Endothelial cell (in vitro differentiated cells): ENCODE results near the gene SIRPD. TPM values are rescaled to one million over a fixed set of nuclear protein-coding genes. Genes with fewer than 3 reads are reported as not detected.

Source experiments
- DNase-seq: peaks from one replicate; pipeline ENCODE4 v3.0.0; 2021; ENCODE audit warnings: low spot score
- H3K27ac Mint-ChIP-seq: one replicate; pipeline ENCODE4 v1.8.0; 2021; ENCODE audit warnings: mixed read lengths, inconsistent platforms; ENCODE audit not compliant: unreplicated experiment
- H3K27me3 Mint-ChIP-seq: one replicate; pipeline ENCODE4 v1.8.0; 2021; ENCODE audit warnings: mild to moderate bottlenecking, moderate library complexity, mixed read lengths, inconsistent platforms; ENCODE audit not compliant: unreplicated experiment
- H3K36me3 Mint-ChIP-seq: one replicate; pipeline ENCODE4 v1.8.0; 2021; ENCODE audit warnings: mild to moderate bottlenecking, low read depth, mixed read lengths, inconsistent platforms; ENCODE audit not compliant: unreplicated experiment
- H3K4me1 Mint-ChIP-seq: one replicate; pipeline ENCODE4 v1.8.0; 2021; ENCODE audit warnings: mild to moderate bottlenecking, mixed read lengths, inconsistent platforms; ENCODE audit not compliant: unreplicated experiment
- H3K4me3 Mint-ChIP-seq: one replicate; pipeline ENCODE4 v1.8.0; 2021; ENCODE audit warnings: mild to moderate bottlenecking, mixed read lengths, inconsistent platforms; ENCODE audit not compliant: unreplicated experiment
- H3K9me3 Mint-ChIP-seq: one replicate; pipeline ENCODE4 v1.8.0; 2021; ENCODE audit warnings: mixed read lengths, inconsistent platforms; ENCODE audit not compliant: unreplicated experiment
- total RNA-seq: library from RNA; stranded (reverse); fragmentation: NEBNext Ultra II Directional; extraction: Animal tissue kit (Norgen Biotek cat#: 25700); gene quantifications from one replicate; pipeline ENCODE4 v1.2.1, GENCODE V29; 2021; ENCODE audit not compliant: unreplicated experiment
- TF ChIP-seq, protein P1 (sequence below): fragments of 200-600 bp; sonication (generic); IDR thresholded peaks from one replicate; pipeline ENCODE4 v1.5.0; 2021; ENCODE audit warnings: antibody characterized with exemption; ENCODE audit not compliant: unreplicated experiment

The SIRPD gene
- total RNA-seq, 1 donor from 2014 or later: not detected

DNA sequence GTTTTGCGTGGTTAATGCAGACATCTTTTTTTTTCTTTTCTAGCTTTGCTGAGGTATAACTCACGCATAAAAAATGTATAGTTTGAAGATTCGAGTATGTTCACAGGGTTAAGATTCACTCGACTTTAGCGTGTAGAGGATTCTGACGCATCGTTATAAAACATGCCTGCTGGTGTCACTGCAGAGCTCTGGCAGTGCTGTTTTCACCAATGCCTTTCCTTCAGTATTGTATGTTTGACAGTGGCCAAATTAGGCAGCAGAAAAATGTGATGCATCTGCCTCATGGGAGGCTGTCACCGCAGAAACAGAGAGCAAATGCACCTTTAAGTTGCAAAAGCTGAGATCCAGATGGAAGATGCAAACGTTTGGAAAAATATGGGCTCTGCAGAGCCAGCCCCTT is 48.3 kb downstream of the SIRPD start:
- Mint-ChIP-seq H3K4me1 (peaks cover 5% of the 10 kb centered on the region), H3K4me3 (no peak overlapping the region), H3K27ac (no peak overlapping the region), H3K9me3 (no peaks in the 10 kb centered on the region), H3K36me3 (no peaks in the 10 kb centered on the region), H3K27me3 (peaks cover 1% of the 10 kb centered on the region)
- DNase-seq: peak; percentile 25
- TF ChIP-seq, protein P1, sequence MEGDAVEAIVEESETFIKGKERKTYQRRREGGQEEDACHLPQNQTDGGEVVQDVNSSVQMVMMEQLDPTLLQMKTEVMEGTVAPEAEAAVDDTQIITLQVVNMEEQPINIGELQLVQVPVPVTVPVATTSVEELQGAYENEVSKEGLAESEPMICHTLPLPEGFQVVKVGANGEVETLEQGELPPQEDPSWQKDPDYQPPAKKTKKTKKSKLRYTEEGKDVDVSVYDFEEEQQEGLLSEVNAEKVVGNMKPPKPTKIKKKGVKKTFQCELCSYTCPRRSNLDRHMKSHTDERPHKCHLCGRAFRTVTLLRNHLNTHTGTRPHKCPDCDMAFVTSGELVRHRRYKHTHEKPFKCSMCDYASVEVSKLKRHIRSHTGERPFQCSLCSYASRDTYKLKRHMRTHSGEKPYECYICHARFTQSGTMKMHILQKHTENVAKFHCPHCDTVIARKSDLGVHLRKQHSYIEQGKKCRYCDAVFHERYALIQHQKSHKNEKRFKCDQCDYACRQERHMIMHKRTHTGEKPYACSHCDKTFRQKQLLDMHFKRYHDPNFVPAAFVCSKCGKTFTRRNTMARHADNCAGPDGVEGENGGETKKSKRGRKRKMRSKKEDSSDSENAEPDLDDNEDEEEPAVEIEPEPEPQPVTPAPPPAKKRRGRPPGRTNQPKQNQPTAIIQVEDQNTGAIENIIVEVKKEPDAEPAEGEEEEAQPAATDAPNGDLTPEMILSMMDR: peak; percentile 22

GRCh38 chr20:1508574-1508973 is 48.9 kb downstream of the SIRPD start:
- Mint-ChIP-seq H3K27me3 (peaks cover 1% of the 10 kb centered on the region), H3K4me3 (no peak overlapping the region), H3K9me3 (no peaks in the 10 kb centered on the region), H3K4me1 (peaks cover 5% of the 10 kb centered on the region), H3K36me3 (no peaks in the 10 kb centered on the region), H3K27ac (no peak overlapping the region)
- TF ChIP-seq, protein P1: no peak
- DNase-seq: no peak

GRCh38 chr20:1507276-1507675 is 50.2 kb downstream of the SIRPD start:
- no peak for DNase-seq
- TF ChIP-seq, protein P1: no peak
- no peaks in the 10 kb centered on the region for H3K36me3 Mint-ChIP-seq
- peaks cover 1% of the 10 kb centered on the region for H3K27me3 Mint-ChIP-seq
- H3K9me3 Mint-ChIP-seq: no peaks in the 10 kb centered on the region
- H3K4me3 Mint-ChIP-seq: no peak overlapping the region
- H3K4me1 Mint-ChIP-seq: peaks cover 5% of the 10 kb centered on the region
- H3K27ac Mint-ChIP-seq: no peak overlapping the region

GRCh38 chr20:1505871-1506270 is 51.6 kb downstream of the SIRPD start:
- Mint-ChIP-seq H3K36me3 (no peaks in the 10 kb centered on the region), H3K9me3 (no peaks in the 10 kb centered on the region), H3K4me3 (no peak overlapping the region), H3K27ac (no peak overlapping the region), H3K27me3 (peaks cover 1% of the 10 kb centered on the region), H3K4me1 (no peaks in the 10 kb centered on the region)
- DNase-seq: no peak
- TF ChIP-seq, protein P1: no peak

DNA sequence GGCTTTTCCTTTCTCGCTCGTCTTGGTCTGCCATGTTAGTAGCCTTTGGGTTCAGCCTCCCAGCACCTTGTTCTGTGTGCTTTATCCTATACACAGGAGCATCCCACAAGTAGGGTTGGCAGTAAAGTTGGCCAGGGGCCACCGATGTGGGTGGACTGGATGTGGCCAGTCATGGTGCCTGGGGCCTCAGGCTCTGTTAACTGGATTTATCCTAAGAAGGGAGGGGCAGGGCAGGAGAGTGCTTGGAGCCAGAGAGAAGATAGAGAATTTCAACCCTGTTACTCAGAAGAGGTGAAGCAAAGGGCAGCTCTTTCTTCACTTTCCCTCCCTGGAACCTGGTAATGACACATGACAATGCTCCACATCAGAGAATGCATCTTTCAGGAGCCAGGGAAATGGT is 52.1 kb downstream of the SIRPD start:
- no peaks in the 10 kb centered on the region for H3K4me1 Mint-ChIP-seq
- no peaks in the 10 kb centered on the region for H3K36me3 Mint-ChIP-seq
- no peak for DNase-seq
- H3K27ac Mint-ChIP-seq: no peak overlapping the region
- peaks cover 1% of the 10 kb centered on the region for H3K27me3 Mint-ChIP-seq
- TF ChIP-seq, protein P1: no peak
- H3K9me3 Mint-ChIP-seq: no peaks in the 10 kb centered on the region
- no peak overlapping the region for H3K4me3 Mint-ChIP-seq
